HG02884 (cell line): ENCODE results near the gene GFY.

Experiments used
- ATAC-seq: cut with Tn5 transposase; IDR thresholded peaks from one replicate; pipeline ENCODE4 v1.9.1; 2021; ENCODE audit warnings: mild to moderate bottlenecking, moderate library complexity; ENCODE audit not compliant: unreplicated experiment

Gene GFY

DNA sequence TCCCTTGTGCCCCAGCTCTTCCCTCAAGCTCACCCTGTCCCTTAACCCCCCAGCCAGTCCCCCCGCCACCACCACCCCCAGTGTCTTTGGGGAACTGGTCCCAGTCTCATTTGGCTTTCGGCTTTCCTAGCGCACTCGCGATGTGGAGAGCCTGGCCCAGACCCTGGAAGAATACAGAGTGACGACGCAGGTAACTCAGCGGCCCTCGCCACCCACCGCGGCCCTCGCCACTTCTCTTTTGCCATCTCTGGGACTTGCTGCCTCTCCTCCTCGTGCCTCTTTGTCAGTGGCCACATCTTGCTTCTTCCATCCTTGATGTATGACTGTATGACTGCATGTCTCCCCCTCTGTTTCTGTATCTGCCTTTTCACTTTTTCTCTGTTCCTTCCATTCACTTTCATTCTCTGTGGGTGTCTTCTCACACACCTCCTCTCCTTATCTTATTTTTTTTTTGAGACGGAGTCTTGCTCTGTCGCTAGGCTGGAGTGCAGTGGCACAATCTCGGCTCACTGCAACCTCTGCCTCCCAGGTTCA, 17.6 kb upstream of the GFY start:
- ATAC-seq, result no peak

DNA sequence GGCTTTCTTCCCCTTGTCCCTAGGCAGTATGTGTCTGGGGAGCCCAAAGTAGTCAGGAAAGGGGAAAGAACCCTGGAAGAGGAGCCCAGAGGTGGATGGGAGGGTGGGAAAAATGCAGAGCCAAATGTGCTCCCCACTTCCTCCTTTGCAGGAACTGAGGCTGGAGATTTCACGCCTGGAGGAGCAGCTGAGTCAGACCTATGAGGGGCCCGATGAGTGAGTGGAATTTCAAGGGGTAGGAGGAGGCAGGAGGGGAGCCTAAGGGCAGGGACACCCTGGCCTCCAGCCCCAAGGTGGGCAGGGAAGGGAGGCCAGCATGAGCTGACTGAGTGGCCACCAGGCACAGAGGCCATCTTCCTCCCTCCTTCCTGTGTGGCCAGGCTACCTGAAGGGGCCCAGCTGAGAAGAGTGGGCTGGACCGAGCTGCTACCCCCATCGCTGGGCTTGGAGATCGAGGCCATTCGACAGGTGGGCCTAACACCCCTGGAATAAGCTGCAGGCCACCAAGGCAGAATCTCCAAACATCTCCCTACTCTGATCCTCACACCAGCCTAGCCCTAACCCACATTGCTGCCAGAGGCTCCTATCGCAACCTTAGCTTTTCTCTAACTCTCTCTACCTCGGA, 16.3 kb upstream of the GFY start:
- no peak for ATAC-seq

DNA sequence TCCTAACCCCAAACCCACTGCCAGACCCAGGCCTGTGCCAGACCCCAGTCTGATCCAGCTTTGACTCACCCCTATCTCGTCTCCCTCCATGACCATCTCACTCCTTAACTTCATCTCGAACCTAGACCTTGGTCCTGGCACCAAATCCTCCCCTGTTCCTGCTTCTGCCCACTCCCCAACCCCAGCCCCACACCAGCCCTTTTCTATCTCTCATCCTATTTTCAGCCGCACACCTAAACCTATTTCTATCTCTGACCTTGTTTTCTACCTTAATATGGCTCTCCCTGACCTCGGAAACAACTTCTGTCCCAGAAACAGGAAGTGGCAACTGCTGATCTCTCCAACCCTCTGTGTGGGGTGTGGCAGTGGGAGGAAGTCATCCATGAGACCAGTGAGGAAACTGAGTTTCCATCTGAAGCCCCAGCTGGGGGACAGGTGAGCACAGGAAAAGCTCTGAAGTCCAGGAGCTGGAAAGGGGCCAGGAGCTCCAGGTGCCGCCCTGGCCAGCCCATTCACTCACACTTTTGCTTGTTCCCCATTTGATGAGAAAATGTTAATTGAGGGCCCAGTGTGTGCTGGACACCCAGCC, 15.7 kb upstream of the GFY start:
- ATAC-seq, result no peak

DNA sequence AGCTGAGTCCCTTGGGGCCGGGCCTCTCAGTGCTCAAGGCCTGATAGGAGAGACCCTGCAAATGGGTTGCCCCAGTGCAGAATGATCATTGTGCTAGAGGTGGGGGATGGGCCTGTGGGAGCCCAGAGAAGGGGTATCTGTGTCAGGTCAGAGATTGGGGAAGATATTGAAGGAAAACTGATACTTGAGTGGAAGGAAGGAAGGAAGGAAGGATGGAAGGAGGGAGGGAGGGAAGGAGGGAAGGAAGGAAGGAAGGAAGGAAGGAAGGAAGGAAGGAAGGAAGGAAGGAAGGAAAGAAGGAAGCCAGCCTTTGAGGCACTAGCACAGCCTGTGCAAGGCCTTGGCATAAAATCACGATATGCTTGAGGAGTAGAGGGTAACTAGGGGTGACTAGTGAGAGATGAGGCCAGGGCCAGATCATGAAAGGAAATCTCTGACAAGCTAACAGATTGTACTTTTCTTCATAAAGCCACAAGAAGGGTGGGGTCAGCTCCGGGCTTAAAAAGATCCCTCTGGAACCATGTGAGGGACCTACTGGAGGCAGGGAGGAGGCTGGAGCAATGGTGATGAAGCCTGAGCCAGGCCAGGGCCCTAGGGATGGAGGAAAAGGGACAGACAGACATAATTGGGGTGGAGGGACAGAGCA, 13.4 kb upstream of the GFY start:
- no peak for ATAC-seq

DNA sequence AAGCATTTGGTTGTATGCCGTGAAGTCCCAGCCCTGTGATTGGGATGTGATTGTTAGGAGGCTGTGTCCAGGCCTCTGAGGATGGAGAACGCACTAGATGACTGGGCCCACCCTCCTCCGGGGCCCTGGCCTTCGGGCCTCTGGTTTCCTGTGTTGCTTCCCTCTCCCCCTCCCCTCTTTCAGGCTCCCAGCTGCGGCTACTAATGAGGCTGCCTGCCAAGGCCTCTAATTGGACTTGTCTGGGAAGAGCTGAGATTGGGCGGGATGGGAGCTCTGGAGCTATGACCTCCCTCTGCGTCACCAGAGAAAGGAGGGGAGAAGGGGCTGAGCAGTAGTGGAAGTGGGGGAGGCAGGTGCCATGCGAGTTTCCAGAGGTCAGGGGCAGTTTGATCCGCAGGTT, 11.8 kb upstream of the GFY start:
- no peak for ATAC-seq

DNA sequence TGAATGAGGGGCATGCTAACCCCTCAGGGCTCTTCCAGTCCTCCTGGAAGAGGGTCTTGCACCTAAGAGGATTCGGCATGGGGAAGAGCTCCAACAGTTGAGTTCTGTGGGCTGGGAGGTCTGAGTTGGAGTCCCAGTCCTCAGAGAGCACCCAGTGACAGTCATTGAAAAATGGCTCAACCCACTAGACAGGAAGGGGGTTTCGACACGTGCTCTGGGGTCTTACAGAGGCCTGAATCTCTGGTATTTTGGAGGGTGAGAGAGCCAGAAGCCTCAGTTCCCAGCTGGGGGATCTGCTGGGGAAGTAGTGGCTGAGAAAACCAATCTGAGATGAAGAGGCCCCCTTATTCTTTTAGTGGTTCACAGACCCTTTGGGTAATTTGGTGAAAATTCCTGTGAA, 10.9 kb upstream of the GFY start:
- no peak for ATAC-seq

DNA sequence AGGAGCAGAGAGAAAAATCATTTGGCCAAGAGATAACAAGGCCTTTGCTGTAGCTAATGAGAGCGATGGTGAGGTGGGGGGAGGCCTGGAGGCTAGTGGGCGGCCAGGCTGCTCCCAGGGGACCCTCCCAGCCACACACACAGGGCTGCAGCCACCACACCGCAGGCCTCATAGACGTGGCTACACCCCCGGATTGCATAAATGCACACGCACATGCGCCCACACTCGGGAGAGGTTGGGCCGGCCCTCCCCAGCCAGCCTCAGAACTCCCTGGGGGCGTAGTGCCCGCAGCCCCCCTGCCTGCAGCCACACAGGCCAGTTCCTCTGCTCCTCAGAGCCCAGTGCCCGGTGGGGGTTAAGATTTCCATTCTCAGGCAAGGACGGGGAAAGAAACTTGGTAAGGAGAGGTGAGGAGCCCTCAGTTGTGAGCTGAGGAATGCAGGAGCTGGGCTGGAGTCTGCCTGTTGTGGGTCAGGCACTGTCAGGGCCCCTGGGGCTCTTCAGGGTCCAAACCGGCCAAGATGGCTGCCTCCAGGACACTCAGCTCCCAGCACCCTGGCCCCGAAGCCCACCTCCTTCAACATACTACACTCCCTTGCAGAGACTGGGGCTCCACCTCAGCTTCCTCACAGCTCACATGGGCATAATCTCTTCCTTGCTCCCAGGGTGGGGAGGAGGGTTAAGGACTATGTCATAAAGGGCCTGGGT, 9.9 kb upstream of the GFY start:
- ATAC-seq, result no peak

DNA sequence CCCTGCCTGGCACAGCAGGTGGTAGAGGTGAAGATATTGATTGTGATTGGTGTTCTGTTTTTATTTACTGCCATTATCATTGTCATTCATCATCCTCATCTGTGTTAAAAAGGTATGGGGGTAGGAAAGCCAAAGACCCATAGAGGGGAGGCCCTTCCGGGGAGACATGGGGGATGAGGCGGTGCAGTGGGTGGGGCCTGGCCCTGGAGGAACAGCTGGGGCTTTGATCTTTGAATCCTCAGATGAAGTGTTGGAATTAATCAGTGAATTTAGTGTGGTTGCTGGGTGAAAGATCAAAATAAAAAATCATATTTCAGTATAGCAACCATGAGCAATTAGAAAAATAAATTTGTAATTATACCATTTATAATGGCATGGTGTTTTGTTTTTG, 9.4 kb upstream of the GFY start:
- ATAC-seq, result no peak

DNA sequence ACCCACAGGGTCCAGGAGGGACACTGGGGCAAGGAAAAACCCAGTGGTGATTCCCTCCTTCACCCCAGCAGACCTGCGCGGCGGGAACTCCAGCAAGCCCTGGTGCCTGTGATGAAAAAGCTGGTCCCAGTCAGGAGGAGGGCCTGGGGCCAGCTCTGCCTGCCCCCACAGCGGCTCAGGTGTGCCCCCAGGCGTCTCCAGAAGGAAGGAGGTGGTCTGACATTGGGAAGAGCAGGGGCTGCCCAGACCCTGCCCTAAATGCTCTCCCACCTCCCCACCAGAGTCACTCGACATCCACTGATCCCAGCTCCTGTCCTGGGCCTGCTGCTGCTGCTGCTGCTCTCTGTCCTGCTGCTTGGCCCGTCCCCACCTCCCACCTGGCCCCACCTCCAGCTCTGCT, 8.1 kb upstream of the GFY start:
- ATAC-seq, result no peak

DNA sequence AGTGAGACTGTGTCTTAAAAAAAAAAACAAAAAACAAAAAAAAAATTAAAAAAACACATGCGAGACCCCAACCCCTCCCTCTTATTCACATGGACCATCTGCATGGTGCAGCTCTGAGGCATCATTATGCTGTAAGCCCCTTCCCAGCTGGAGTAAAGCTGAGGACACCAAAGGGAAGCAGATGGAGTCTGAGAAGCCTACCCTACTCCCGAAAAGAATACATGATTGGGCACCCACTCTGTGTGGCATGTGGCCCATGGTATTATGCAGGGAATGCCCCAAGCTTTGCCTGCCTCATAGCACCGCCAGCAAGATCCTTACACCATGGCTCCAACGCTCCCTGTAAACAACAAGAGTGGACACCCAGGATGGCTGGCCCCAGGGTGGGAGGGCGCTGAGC, 6.7 kb upstream of the GFY start:
- ATAC-seq, result no peak

DNA sequence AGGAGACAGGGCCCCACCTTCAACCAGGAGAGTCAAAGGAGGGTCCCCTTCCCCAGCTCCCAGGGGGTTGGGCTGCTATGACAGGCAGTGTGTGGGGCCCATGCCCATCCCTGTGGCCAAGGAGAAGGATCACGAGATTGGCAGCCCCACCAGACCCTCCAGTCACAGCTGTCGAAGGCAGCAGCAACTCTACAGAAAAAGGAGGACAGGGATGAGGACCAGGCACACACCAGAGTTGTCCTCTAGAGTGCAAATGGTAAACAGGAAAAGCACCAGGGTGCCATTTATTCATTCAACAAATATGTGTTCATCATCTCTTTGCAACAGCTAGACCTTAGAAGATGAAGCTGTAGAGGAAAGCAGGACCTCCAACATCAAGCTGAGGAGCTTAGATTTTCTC, 6.0 kb upstream of the GFY start:
- ATAC-seq, result no peak

DNA sequence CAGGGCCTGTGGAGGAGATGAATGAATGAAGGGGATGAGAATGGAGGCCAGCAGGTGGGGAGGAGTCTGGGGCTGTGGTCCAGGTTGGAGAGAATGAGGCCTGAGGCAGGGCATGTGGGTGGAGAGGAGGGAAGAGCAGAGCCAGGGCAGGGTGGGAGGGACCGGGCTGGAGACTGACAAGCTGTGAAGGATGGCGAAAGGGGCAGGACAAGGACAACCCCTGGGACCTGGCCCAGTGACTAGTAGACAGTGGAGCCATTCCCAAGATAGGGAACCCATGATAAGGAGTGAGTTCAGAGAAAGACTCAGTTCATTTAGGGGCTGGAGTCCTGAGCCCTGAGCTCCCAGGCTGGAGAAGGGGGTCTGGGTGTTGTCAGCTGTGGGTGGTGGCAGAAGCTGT, 5.0 kb upstream of the GFY start:
- no peak for ATAC-seq

DNA sequence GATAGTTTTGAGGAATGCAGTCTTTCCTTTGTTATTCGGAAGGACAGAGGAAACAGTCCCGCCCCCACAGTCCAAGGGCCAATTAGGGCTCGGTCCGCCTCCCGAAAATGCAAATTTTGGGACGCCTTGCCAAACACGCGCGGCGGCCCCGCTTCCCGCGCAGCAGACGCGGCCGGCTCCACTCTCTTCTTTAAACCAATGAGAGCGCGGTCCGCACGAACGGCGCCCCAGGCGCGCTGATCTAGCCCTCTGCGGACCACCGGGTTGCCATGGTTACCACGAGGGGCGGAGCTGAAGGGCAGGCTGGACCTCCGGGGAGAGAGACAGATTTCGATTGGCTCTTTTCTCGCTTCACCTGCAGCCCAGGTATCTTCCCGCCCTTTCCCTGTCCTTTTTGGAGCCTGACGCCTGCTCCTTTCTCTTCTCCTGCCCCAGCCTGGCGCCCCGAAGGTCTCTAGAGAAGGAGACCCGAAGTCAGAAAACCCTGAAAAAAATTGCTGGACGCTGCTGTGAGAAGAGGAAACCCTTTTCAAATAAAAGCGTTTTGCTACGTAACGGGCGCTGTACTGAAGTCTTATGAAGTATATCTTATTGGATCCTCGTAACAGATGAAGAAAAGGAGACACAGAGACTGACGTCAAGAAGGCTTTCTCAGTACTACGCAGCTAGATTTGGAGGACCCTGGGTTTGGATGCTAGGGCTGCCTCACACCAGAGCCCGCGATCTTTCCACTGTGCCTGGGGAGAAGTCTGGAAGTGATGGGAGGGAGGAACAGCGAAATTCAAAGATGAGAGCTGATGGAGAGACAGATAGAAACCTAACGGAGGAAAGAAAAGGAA, 3.9 kb upstream of the GFY start:
- no peak for ATAC-seq

DNA sequence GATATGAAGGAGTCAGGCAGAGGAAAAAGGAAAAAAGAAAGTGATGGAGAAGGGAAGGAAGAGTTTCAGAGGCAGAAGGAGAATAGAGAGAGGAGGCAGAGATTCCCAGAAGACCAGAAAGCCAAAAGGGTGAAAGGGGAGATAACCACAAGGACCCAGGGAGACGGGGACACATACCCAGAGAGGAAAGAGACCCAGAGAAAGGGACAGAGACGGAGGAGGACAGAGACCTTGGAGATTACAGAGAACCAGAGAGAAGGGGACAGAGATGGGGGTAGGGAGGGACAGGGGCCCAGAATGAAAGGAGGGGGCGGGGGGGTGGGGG, 3.3 kb upstream of the GFY start:
- ATAC-seq, result no peak

DNA sequence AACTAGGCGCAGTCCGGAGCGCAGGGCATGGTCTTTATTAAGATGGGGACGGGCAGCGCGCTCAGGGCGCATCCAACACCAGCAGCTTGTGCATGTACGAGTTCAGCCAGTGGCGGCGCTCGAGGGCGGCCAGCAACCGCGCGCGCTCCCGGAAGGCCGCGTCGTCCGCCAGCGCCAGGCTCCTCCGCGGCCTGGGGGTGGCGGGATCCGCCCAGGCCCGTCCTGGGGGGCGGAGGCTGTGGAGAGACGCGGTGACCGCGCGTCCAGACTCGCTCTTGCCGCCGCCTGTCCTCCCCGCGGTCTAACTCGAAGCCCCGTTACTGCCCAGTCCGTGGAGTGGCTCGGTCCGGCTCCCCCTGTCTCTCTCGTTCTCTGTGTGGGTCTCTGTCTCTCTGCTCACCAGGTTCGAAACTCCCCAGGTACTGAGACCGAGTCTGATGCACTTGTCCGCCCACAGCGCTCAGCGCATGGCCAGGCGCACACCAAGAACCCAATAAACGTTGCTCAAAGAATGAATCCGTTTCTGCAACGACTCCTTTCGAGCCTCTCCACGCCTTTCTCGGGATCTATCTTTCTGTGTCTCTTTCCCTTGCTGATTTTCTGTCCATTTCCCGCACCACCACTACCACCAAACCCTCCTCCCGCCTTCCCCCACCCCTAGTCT, 2.6 kb upstream of the GFY start:
- no peak for ATAC-seq

DNA sequence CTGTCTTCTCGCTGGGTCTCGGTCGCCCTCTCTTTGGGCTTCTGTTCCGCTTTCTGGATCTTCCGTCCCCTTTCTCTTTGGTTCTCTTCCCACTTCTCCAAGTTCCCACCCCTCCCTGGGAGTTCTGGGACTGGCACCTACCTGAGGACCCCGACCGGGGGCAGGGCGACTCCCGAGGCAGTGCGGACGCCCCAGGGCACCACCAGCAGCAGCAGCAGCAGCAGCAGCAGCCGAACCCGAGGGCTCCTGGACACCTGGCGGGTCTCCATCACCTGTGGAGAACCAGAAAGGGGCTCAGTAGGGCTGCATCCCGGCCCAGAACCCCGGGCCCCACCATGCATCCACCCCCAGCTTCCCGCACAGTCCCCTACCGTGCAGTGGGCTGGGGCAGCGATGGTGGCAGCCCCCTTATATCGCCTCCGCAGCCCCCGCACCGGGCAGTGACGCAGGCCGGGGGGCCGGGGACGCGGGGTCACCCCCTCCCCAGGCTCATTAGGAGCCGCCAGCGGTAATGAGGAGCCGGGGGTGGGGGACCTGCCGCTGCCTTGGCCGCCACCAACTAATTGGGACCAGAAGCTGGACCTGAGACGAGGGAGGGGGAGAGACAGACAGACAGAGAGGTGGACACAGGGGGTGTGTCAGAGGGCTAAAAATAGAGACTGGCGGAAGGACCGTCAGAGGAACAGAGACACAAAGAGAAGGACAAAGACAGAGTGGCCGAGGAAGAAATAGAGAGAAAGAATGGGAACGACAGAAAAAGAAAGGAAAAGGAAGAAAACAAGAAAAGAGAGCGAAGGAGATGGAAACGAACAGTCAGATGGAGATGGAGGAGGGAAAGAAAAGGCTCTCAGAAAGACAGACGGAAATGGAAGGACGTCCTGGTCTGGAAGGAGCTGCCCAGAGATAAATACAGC, 1.9 kb upstream of the GFY start, which contains the start of gene PTH2:
Gene PTH2, minus strand, starts transcription at position 371 of the 914 bp plus-strand sequence. Its CDS starts 102 bp downstream, at position 269.
- no peak for ATAC-seq

DNA sequence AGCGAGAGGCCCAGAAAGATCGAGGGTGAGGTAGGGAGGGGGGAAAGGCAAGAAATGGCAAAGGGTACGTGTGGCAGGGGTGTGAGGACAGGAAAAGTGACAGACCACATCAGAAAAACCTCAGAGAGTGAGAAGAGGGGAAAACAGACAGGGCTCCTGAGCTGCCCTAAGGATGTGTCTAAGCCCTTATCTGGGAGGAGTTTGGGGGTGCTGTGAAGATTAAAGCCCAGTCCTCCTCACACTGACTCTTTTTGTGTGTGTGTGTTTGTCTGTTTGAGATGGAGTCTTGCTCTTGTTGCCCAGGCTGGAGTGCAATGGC, 1.2 kb upstream of the GFY start:
- no peak for ATAC-seq

DNA sequence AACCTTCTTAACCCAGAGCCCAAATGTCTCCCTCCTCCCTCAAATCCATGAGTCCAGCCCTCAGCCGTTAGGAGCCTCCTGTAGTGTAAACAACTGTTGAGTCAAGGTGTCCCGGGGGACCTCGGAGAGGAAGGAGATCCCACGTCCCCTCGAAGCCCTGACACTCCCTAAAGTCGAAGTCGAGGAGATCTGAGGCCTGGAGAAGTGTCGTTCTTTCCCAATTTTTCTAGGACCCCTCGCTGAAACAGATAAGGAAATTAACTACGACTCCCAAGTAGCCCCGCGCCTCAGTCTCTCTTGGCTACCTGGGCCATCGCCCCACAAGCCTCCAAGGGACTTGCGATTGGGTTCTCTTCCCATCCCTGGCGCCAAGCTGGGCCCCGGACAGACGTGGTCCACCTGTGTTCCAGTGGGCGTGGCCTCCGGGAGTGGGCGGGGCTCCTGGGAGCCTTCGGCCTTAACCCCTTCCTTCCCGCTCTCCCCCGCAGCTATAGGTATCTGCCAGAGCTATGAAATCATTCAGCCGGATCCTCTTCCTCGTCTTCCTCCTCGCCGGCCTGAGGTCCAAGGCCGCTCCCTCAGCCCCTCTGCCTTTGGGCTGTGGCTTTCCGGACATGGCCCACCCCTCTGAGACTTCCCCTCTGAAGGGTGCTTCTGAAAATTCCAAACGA, 869 bp downstream of the GFY start:
- no peak for ATAC-seq

DNA sequence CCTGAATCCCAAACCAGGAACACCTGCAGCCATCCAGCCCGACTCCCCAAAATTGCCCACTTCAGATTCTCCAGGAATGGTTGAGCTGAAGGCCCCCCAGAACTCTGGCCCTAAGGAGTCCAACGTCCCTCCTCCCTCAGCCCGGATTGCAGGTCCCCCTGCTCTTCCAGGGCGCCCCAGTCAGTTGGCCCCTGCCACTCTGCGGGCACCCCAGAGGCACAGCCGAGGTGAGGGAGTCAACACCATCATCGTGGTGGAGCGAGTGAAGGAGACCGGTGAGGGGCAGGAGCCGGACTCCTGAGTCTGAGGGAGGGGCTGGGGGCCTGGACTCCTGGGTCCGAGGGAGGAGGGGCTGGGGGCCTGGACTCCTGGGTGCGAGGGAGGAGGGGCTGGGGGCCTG, 2.2 kb downstream of the GFY start:
- ATAC-seq, result no peak
